Inflammatory macrophage treated with lipopolysaccharide for 1 hour (primary cell): ENCODE data around the gene TGFA.

Experiments used
- DNase-seq, 2 donors: peaks; one replicate each; pipeline ENCODE4 v3.0.0-alpha.2; 2020 to 2022

TGFA gene

DNA sequence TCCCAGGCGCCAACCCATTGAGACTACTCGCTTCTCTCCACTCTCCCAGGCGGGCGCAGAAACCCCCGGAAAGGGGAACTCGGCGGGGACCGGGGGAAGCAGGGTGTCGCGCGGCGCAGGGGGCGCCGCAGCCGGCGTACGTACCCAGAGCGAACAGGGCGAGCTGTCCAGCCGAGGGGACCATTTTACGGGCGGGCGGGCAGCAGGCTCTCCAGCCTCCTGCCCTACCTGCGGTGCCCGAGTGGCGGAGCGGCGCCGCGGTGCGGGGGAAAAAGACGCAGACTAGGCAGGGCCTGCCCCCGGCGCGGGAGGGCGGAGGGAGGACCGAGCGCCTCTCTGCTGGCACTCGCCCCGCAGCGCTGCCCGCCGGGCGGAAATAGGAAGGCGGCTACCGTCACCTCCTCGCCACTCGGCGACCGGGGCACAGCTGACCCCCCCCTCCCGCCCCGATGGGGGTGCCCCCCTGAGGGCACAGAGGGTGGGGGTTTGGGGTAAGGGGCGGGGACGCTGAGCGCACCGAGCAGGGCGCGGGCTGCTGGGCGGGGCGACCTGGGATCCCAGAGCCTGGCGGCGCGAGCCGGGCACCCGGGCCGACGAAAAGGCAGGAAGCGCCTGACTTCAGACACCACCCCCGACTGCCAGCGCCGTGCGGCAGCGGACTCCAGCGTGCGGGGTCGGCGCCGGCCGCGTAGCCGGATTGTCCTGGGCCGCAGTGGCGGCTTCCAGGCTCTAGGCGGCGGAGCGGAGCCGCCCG lies at the start of gene TGFA:
Gene TGFA (minus strand): TSS at position 243 of the 754 bp plus-strand sequence. CDS start 59 bp downstream, at position 184.
- peak; percentile 69 to 76 for DNase-seq

DNA sequence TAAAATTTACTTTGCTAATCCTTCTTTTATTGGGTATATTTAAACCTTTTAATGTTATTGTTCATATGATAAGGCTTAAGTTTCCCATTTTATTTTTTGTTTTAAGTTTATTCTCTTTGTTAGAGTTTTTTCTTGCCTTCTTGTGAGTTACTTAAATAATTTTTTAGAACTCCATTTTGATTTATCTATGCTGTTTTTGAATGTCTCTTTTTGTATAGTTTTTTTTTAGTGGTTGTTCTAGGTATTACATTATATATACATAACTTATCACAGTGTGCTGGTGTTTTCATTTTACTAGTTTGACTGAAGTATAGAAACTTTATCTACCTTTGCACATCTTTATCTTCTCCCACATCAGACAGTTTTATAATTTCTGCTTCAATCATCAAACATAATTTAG lies 49.4 kb upstream of the TGFA start:
- DNase-seq = no peak

DNA sequence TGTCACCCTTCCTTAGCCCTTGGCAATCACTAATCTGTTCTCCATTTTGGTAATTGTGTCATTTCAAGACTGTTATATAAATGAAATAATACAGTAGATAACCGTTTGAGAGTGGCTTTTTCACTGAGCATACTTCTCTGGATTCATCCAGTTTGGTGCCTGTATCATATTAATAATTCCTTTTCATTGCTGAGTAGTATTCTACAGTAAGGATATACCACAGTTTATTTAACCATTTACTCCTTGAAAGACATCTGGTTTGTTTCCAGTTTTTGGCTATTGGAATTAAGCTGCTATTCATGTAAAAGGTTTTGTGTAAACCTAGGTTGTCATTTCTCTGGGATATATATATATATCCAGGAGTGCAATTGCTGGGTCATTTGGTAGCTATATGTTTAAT lies 44.6 kb upstream of the TGFA start:
- DNase-seq = no peak

DNA sequence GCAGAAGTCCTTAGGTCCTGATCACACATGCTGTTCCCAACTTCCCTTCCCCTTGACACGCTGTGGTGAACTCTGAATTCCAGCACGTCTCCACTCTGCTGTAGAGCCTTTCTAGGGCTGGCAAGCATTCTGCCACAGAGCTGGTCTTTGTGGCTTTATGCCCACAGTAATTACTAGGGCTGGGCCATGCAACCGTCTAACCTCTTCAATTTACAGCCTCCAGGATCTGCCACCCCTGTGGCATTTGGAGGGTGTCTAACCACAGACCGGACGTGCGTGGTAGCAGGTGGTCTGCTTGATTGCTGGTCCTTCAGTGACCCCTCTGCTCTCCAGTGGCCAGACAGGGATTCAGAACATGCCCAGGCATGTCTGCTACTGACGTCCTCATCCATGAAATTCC lies 43.1 kb upstream of the TGFA start:
- no peak for DNase-seq

DNA sequence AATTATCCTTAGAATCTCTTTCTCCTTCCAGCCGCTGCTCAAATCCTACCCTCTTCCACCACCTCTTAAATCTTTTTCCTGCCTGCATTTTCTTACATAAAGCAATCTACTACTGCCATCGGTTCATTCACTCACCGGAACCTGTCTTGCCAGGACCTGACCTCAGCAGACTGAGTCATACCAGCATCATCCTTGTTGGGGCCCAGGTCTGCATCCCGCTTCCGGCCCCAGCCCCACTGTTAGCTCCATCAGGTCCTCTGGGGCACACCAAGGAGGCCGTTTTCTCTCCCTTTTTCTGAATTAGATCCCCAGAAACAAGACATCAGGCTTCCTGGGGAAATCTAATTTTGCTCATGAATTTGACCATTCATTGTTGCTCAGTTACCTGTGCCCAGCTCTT lies 42.7 kb upstream of the TGFA start:
- DNase-seq = no peak

DNA sequence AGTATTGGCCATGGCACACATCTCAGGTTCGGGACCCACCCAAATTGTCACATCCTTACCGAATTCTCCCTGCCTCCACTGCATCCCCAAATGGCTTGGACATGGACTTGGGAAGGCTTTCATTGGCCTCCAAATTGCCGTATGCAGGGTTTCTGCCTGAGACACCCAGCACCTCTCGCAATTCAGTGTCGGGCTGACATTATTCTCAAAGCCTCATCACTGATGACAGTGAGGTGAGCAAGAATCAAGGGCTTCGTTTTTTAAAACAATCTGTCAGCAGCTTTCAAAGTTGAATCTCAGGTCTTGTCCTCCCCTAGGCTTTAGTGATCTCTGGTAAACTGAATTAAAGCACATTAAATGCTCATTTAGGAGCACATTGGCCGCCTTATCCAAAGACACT lies 29.5 kb upstream of the TGFA start:
- no peak for DNase-seq

DNA sequence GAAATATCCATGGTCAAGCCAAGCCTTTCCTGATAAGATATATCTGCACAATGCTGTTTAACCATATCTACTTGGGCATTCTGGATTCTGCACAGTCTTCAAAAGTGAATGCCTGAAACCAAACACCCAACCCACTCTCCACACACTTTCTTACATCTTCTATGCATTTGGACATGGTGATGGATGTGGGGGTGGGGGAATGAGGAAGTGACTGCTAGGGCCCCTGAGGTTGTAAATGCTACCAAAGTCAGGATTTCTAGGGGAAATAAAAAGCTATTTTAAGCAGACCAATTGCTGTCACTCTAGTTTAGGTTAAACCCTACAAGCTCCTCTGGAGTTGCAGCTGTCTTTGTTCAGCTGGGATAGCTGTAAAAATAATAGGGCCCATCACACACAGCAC lies 26.7 kb upstream of the TGFA start:
- DNase-seq = peak in 1 of 2 donors; percentile 11

DNA sequence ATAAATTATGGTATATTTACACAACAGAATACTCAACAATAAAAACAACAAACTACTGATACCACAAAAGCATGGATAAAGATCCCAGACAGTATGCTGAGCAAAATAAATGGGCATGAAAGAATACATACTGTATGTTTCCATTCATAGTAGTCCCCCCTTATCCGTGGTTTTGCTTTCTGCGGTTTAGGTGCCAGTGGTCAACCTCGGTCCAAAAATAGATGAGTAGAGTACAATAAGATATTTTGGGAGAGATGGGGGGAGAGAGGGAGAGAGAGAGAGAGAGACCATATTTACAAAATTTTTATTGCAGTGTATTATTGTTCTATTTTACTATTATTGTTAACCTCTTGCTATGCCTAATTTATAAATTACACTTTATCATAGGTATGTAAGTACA lies 21.0 kb upstream of the TGFA start:
- no peak for DNase-seq

DNA sequence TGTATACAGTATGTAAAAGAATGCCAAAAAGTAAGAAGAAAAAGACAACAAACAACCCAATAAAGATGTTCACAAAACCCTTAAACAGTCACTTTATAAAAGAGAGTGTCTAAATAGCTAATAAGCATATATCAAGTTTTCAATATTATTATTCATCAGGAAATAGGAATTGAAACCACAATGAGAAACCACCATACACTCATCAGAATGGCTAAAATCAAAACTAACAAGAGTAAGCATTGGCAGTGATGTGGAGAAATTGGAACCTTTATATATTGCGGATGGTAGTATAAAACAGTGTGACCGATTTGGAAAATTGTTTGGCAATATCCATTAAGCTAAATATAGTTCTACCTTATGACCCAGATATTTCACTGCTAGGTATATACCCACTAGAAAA lies 20.5 kb upstream of the TGFA start:
- DNase-seq = no peak

DNA sequence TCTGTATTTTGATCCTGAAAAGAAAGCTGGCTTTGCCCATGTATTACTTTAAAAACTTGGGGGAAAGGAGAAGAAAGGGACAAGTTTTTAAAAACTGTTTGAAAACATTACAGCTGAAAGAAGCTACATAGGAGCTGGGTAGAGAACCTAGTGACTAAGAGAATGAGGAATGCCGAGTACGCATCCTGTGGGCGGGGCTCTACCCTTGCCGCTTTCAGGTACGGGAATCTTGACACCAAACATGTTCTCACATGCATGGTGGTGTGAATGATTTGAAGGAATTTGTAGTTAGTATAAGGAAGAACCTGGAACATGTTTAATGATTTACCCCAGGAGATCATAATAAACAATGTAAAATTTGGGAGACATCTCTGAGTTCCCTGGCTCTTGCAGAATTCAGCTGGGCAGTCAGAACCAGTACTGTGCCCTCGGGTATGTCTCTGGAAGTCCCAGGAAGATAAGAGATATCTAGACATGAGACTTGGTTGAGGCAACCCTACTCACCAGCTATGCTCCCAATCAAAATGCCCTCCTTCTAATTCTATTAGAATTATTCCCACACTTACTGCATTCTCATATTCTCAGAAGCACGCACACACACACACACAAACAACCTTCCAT lies 16.5 kb upstream of the TGFA start:
- DNase-seq = no peak

DNA sequence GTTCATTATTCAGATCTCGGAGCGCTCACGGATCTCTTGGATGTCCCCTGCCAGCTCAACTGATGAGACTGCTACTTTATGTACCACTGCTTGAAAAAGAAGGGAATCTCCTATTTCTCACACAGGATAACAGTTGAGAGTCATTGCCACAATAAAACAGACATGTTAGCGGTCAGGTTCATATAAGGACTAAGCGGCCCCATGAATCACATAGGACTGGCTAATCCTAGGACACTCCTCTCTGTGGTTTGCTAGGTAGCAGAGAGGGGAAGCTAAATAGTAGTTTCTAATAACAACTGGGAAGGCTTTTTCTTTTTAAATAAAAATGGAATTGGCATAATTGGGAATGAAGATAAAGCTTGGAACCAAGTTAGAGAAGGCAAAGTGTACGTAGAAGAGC lies 15.9 kb upstream of the TGFA start:
- DNase-seq = no peak

DNA sequence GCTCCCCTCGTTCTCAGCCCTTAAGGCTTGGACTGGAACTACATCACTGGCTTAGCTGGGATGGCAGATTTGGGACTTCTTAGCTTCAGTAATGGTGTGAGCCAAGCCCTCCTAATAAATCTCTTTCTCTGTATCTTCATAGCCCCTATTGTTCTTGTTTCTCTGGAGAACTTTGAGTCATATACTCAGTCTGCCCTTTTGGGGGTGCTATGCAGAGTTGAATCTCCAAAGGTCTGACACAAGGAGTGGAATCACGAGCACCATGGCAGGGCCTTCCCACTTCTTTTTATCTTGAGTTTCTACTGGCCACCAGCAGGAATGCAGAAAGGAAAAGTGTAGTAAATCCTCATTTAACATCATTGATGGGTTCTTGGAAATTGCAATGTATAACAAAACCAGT lies 13.3 kb upstream of the TGFA start:
- no peak for DNase-seq

DNA sequence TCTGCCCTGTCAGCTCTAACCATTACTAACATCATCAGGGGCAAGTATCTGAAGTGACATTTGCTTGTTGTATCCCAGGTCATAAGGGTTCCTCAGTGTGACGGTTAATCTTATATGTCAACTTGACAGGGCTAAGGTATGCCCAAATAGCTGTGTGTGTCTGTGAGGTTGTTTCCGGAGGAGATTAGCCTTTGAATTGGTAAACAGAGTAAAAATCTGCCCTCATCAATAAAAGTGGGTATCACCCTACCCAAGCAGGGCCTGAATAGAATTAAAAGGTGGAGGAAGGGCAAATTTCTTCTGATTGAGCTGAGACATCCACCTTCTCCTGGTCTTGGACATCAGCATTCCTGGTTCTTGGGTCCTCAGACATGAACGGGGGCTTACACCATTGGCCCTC lies 12.8 kb upstream of the TGFA start:
- no peak for DNase-seq

DNA sequence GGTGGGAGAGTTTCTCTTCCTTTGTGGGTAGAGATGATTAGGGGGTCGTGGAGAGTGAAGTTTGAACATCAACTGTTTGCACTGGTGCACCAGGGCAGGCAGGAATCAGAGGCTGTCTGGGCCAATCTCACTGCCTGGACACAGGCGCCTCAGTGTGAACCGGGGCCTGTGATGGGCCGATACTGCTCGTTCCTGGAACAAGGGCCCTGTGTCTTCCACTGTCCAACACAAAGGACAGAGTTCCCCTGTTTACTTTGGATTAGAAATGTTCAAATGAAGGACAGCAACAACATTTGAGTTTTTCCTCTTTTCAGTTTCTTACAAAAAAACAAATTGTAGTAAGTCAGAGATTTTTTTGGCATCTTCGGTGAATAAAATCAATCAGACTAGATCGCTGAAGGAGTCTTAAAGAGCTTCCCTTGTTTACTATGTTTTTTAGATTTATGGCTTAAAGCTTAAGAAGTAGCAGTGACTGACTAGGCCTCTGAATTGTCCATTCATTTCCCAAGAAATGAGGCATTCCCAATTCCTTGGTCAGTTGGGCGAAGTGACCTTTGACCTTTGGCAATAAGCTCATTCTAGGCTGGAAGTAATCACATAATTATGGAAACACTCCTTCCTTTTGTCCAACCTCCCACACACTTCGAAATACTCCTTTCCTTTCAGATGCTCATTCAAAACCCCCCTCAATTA lies 11.6 kb upstream of the TGFA start:
- DNase-seq = no peak

DNA sequence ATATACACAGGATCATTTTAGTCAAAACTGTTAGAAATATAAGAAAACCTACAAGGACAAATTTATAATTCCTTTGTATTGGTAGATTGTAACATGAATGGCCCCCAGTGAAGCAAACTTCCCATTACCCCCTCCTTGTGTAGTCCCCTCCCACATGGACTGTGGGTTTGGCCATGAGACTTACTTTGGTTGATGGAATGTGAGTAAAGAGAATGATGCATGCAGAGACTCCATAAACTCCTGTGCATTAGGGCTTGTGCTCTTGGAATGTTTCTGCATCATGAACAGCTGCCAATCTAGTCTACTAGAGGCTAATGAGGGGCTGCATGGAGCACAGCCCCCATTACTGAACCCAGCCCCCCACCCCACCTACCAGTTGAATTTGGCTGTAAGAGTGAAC lies 8.3 kb upstream of the TGFA start:
- no peak for DNase-seq

DNA sequence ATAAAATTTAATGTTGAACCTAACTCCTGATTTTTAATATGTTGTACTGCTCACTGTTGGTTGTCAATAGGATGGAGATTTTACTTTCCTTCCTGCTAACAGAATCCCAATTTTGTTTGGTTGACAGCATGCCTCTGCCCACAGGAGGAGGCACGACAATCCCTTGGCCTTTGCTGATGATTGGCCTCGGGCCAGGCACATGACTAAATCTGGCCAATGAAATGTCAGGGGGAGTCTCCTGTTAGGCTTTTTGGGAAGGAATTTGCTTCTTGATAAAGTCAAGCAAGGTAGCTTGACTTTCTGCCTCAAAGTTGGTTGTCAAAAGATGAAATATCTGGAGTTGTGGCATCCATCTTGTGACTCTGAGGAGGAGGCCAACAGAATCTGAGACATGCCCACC lies 6.8 kb upstream of the TGFA start:
- DNase-seq = no peak

DNA sequence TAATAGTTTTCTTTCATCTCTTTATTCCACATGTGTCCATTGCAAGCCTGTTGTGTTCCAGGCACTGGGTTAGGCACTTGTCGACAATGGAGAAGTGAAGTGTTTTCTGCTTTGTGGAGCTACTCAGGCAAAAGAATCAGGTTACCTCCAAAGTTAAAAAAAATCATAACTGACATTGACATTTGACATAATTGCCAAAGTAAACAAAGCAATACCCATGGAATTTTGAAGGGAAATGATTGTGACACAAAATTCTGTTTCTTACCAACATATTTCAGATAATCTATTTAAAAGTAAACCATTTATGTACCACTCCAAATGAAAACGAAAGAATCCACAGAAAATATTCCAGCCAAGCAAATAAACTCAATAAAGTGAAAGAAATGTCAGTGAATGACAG lies 6.4 kb upstream of the TGFA start:
- no peak for DNase-seq

DNA sequence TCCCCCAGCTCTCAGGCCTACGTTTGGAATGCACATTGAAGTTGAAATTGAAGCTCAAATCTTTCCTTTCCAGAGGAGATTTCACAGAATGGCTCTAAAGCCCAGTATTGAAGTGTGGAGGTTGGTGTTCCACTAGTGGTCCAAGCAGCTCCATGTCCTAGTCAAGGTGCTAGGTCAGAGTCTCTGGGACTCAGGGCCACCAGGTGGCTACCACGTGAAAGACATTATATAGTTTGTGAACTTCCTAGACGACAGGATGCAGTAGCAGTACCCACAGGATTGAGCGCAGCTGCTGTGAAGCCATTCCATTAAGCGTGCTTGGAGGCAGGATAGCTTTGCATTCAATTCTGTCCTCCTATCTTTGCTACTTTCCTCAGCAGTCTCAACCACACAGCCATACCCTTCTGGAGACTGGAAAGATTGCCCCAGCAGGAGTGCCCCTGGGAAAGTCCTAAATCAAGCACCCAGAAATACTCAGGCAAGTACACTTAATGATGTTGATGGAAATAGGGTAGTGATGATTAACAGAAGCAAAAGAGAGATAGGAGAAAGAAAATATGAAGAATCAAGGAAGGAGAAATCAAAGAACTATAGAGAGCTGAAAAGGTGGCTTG lies 4.7 kb upstream of the TGFA start:
- DNase-seq = no peak

DNA sequence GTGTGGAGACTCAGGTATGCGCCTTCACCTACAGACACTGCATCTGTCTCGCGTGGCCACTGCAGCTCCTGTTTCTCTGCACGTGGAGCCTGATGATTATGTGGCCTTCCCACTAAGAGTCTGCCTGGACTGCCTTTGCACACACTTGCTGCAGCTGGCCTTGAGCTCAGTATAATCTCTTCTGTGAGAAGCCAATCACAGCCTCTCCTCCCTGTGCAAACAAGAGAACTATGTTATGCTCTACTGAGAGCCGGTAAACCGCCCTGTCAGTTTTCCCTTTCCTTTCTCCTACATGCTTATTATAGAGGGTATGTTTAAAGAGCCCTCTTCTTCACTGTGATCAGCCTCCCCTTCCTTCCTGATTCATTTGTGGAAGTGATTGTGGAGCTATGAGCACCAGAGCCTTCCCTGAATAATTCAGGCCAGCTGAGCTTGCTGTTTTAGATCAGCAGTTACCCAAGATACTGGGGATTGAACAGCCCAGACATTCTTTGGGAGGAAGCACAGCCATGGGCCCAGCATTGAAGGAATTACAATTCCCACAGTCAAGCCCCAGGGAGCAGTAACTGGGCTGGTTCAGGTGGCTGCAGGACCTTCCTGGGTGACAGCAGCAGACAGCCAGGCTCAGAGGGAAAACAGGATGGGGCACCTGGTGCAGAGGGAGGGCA lies 3.7 kb upstream of the TGFA start:
- no peak for DNase-seq

DNA sequence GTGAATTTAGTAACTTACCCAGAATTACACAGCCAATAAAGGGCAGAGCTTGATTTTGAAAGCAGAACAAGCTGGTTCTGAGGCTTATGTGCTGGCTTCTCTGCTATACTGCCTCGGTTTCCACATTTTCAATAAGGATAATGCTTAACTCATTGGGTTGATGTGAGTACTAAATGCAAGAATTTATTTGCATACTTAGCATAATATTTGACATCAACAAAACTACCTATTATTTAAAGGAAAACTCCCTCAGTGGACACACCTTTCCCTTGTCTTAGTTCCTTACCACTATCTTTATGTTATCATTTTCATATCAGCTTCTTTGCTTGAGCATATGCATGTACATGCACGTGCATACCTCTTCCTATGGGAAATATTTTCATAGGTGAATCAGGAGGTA lies 3.0 kb upstream of the TGFA start:
- no peak for DNase-seq

DNA sequence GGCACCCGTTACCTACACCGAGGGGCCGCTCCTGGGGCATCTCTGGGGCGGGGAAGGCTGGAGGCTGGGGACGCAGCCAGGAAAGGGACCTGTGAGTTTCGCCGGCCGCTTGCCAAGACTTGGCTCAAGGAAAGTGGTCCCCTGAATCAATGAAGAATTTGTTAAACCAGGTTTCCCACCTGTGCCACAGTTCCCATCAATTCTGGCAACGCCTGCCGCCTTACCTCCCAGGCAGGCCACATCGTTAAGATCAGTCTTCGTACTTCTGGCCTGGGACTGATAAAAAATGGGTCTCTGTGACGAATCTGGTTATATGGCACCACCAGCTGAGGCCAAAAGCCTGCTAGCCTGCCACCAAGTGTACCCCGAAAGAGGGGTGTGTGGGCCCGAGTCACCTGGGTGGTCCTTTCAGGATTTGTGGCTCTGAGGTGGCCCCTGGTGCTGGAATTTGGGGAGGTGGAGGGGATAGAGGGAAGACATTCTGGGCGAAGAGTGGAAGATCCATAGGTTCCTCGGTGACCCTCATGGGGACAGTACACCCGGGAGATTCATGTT lies 789 bp upstream of the TGFA start:
- DNase-seq = no peak

DNA sequence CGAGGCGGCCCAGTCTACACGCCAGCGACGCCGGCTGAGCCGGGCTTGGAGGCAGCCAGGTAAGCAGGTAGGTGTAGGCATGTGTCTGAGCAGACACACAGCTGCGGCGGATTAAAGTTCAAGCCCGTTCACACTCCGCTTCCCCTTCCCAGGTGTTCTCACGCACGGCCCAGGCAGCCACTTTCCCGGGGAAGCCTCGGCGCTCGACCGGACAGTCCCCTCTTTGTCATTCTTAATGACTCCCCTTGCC lies 367 bp downstream of the TGFA start:
- no peak for DNase-seq
